T-helper 1 cell treated with Interleukin-12 subunit alpha and Interleukin-12 subunit beta and Interleukin-4 antibody, amounts not matched to agents 30 μg/mL and 1 μg/mL, for 36 hours (primary cell): Measurements from ENCODE around the gene PIRT.

ENCODE experiments used
- H3K27ac Mint-ChIP-seq: one replicate; pipeline ENCODE4 v1.8.0; 2021; ENCODE audit warnings: mild to moderate bottlenecking, mixed read lengths
- H3K27me3 Mint-ChIP-seq: one replicate; pipeline ENCODE4 v1.8.0; 2021; ENCODE audit warnings: low read depth, mixed read lengths
- H3K36me3 Mint-ChIP-seq: one replicate; pipeline ENCODE4 v1.8.0; 2021; ENCODE audit warnings: low read depth, mixed read lengths
- H3K4me1 Mint-ChIP-seq: one replicate; pipeline ENCODE4 v1.8.0; 2021; ENCODE audit warnings: low read depth, mixed read lengths
- H3K4me3 Mint-ChIP-seq: one replicate; pipeline ENCODE4 v1.8.0; 2021; ENCODE audit warnings: mild to moderate bottlenecking, moderate library complexity, mixed read lengths
- H3K9me3 Mint-ChIP-seq: one replicate; pipeline ENCODE4 v1.8.0; 2021; ENCODE audit warnings: mixed read lengths

PIRT gene

DNA sequence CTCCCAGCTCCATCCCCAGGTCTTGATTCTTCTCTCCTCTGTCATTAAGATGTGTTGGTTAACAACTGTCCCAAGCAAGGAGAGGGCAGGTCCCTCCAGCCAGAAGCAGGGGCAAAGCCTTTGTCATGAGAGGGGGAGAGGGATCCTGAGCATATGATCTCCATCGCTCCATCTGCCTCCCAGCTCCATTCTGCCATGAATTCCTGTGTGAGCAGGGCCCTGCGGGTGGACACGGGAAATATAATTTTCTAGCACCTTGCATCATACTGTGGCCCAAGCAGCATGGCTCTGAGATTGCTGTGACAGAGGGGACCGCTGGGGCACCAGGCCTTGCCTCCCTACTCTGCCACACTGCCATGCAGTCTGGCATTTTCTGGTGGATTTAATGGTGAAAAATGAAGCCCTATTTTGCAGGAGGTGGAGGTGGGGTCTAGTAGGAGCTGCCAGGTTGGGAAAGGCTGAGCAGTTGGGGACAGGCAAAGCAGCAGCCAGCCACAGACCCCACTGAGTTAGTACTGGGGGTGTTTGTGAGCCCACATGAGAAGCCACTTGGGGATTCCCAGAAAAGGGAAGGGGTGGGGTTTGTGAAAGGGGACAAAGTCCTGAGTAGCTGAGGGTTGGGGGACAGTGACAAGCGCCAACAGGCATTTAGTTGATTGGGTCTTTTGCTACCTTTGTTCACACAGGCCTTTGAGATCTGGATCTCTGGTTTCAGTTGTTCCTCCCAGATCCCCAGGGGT is 50.4 kb downstream of the PIRT start:
- H3K27me3 Mint-ChIP-seq, result peaks cover 10% of the 10 kb centered on the region
- H3K4me1 Mint-ChIP-seq, result no peaks in the 10 kb centered on the region
- H3K27ac Mint-ChIP-seq, result no peak overlapping the region
- no peaks in the 10 kb centered on the region for H3K9me3 Mint-ChIP-seq
- no peak overlapping the region for H3K4me3 Mint-ChIP-seq
- no peaks in the 10 kb centered on the region for H3K36me3 Mint-ChIP-seq

DNA sequence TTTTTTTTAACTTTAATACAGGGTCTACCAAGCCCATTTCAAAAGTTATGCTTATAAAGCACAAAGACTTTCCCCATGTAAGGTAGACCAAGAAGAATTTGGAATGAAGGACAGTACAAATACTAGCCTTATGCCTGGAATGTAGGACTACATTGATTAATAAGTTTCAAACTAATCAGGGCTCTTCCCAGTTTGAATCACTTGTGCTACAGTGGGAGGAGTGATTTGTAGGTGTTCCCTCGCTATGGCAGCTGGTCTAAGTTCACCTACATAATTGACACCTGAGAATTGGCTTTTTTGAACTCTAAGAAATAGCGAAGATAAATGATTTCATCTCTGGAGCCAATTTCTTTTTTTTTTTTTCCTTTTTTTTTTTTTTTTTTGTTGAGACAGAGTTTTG is 52.6 kb downstream of the PIRT start:
- Mint-ChIP-seq H3K9me3 (no peaks in the 10 kb centered on the region), H3K36me3 (no peaks in the 10 kb centered on the region), H3K27me3 (peaks cover 10% of the 10 kb centered on the region), H3K4me1 (no peaks in the 10 kb centered on the region), H3K27ac (no peak overlapping the region), H3K4me3 (no peak overlapping the region)

DNA sequence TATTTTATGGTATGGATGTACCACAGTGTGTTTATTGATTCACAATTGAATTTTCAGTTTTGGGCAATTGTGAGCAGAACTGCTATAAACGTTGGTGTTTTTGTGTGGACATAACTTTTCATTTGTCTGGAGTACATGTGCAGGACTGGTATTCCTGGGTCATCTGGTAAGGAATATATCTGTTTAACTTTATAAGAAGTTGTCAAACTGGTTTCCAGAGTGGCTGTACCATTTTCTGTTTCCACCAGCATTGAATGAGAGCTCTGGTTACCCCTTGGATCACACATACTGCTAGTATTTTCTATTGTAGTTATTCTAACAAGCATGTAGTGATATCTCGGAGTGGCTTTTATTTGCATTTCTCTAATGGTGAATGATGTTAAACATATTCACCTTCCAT is 58.3 kb downstream of the PIRT start:
- no peaks in the 10 kb centered on the region for H3K4me1 Mint-ChIP-seq

DNA sequence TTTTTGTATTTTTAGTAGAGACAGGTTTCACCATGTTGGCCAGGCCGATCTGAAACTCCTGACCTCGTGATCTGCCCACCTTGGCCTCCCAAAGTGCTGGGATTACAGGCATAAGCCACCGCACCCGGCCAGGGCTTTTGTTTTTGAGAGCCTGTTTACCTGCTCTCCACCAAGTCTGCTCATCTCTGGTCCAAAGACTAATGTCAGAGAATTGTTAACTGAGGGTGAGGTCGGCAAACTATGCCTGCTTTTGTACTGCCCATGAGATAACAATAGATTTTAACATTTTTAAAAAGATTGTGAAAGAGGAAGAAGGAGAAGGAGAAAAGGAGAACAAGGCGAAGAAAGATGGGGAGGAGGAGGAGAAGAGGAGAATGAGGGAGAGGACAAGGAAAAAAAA is 60.0 kb downstream of the PIRT start:
- H3K4me3 Mint-ChIP-seq, result no peak overlapping the region
- H3K9me3 Mint-ChIP-seq, result peaks cover 9% of the 10 kb centered on the region
- no peaks in the 10 kb centered on the region for H3K4me1 Mint-ChIP-seq
- peaks cover 4% of the 10 kb centered on the region for H3K27me3 Mint-ChIP-seq
- H3K27ac Mint-ChIP-seq, result no peak overlapping the region
- H3K36me3 Mint-ChIP-seq, result no peaks in the 10 kb centered on the region

More for the DNA sequence above, 58.3 kb downstream of the PIRT start:
- Mint-ChIP-seq H3K36me3 (no peaks in the 10 kb centered on the region), H3K9me3 (peaks cover 6% of the 10 kb centered on the region), H3K27me3 (peaks cover 10% of the 10 kb centered on the region), H3K4me3 (no peak overlapping the region), H3K27ac (no peak overlapping the region)

DNA sequence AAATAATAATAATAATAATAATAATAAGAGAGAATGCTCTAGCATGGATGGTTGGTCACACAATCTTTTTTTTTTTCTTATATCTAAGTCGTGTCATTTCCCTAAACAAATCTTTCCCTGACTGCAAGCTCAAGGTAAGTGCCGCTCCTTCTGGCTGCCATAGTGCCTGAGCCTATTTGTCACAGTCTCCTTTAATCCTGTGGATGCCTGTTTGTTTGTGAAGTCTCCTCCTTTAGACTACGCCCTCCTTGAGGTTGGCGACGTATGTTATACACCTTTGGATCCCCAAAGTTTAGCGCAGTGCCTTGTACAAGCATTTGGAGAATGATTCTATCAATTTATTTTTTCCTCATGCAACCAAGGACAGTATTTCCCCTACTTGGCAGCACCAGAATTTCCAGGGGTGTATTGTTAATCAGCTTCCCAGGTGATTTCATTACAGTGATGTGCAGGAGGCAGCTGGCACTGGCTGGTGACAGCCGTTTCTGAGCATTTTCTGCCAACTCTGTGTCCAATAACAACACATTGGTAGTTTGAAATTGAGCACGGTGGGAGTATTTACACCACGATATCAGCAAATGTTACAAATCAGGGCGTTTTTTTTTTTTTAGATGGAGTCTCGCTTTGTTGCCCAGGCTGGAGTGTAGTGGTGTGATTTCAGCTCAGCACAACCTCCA is 60.6 kb downstream of the PIRT start:
- Mint-ChIP-seq H3K4me1 (no peaks in the 10 kb centered on the region), H3K27me3 (no peaks in the 10 kb centered on the region), H3K4me3 (no peak overlapping the region), H3K27ac (no peak overlapping the region), H3K9me3 (peaks cover 12% of the 10 kb centered on the region), H3K36me3 (no peaks in the 10 kb centered on the region)

DNA sequence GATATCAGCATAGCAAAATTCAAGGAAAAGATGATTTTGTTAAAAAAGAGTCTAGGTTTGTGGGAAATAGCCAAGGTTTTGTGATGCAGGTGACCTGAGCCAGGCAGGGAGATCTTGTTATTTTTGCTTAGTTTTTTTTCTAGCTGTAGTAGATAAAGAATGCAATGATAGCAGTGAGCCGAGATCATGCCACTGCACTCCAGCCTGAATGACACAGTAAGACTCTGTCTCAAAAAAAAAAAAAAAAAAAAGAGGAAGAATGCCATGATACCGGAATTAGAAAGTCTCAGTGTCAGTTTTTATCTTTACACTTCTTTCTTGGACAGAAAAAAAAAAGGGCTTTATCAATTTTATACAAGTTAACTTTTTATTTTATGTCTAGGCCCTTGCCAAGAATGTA is 61.5 kb downstream of the PIRT start:
- Mint-ChIP-seq H3K4me3 (no peak overlapping the region), H3K9me3 (peaks cover 18% of the 10 kb centered on the region), H3K36me3 (peaks cover 1% of the 10 kb centered on the region), H3K27me3 (no peaks in the 10 kb centered on the region), H3K4me1 (no peaks in the 10 kb centered on the region), H3K27ac (no peak overlapping the region)

DNA sequence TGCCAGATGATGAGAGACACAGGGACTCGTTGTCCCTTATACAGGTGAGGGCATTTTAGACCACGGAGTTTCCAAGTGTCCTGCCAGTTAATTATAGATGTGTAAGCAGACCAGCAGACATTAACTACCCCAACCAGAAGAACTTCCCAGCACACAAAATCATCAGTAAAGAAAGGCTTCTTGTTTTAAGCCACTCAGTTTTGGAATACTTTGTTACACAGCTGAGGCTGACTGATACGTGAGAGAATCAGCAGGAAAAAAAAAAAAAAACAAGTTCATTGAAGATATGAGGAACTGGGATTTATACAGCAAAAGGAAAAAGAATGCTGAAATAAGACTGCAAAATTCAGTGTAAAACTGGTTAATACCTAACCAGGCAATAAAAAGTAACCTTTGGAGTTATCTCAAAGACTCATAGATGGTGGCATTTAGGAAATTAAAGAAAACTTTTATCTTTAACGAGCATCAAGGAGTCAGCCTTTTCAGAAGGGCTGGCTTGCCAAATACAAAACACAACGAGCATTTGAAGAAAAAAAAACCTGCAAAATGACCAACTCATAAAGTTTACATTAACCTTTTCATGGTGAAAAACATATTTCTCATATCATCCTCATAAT is 62.0 kb downstream of the PIRT start:
- Mint-ChIP-seq H3K9me3 (peaks cover 20% of the 10 kb centered on the region), H3K27me3 (no peaks in the 10 kb centered on the region), H3K36me3 (peaks cover 2% of the 10 kb centered on the region), H3K27ac (no peak overlapping the region), H3K4me1 (no peaks in the 10 kb centered on the region), H3K4me3 (no peak overlapping the region)

DNA sequence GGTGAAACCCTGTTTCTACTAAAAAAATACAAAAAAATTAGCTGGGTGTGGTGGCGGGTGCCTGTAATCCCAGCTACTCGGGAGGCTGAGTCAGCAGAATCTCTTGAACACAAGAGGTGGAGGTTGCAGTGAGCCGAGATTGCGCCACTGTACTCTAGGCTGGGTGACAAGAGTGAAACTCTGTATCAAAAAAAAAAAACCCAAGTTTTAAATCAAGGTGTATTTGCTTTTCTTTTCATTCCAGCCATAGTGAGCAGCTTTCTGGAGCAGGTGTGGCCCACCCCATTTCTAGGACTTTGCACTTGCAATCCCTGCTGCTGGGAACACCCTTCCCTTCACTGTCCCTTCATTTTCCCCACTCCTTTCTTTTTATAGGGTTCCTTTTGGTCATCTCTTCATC is 62.8 kb downstream of the PIRT start:
- Mint-ChIP-seq H3K4me3 (no peak overlapping the region), H3K4me1 (no peaks in the 10 kb centered on the region), H3K9me3 (peaks cover 20% of the 10 kb centered on the region), H3K36me3 (peaks cover 2% of the 10 kb centered on the region), H3K27ac (no peak overlapping the region), H3K27me3 (no peaks in the 10 kb centered on the region)

DNA sequence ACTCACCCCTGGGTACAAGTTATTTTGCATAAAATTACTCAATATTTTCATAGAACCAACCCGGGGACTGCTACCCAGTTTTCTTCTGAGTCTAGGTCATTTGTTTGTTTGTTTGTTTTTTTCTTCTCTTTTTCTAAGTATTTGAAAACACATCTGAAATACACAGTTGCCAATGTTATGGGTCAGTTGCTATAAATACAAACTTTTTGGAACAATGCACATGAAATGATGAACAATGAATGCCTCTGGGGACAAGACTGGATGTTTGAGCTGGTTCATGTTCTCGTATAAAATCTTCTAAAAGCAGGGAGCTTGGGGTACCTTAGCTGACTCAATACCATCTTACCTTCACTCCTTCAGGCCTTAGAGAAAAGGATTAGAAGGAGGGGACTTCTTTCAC is 64.5 kb downstream of the PIRT start:
- peaks cover 2% of the 10 kb centered on the region for H3K36me3 Mint-ChIP-seq
- H3K4me1 Mint-ChIP-seq, result no peaks in the 10 kb centered on the region
- H3K4me3 Mint-ChIP-seq, result no peak overlapping the region
- H3K27me3 Mint-ChIP-seq, result no peaks in the 10 kb centered on the region
- H3K9me3 Mint-ChIP-seq, result peaks cover 20% of the 10 kb centered on the region
- H3K27ac Mint-ChIP-seq, result no peak overlapping the region
